ENCODE results near the gene SH3BP4.

The SH3BP4 gene

GRCh38 chr2:234968631-234969305 is 17.0 kb downstream of the SH3BP4 start:
- no peak for DNase-seq

DNA sequence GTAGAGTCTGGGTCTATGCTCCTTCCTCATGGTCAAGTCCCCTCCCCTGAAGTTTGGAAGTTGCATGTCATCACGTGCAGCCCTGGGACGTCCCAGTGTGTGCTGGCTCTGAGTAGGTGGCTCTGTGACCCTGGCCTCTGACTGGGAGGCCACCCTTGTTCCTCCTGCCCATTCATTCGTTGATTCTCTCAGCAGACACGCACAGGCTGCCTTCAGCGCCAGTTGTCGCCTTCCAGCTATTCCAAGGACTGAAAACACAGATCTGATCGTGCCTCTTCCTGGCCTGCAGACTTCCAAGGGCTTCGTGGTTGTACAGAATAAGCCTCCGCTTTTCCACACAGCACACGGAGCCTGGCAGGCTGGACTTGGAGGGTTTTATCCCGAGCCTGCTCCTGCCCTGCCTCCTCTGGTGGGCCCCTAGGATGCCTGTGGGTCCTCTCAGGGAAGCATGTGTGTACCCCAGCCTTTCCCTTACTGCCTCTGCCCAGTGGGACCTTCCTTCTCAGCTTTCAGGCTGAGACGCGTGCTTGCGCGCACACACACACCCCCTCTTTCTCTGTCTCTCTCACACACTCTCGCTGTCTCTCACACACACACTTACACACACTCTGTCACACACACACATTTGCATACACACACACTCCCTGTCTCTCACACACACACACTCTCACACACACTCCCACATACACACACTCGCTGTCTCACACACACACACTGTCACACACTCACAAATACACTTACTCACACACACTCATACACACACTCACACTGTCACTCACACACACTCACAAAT is 17.7 kb downstream of the SH3BP4 start:
- peak in 1 of 2 donors; percentile 11 for DNase-seq

- no peak for DNase-seq
Measured at GRCh38 chr2:234970099-234970440, 18.3 kb downstream of the SH3BP4 start.

- no peak for DNase-seq
Measured at GRCh38 chr2:234970477-234970882, 18.7 kb downstream of the SH3BP4 start.

- DNase-seq, result no peak
Measured at GRCh38 chr2:234971496-234971895, 19.7 kb downstream of the SH3BP4 start.

GRCh38 chr2:234973008-234973407 is 21.2 kb downstream of the SH3BP4 start:
- DNase-seq, result no peak

DNA sequence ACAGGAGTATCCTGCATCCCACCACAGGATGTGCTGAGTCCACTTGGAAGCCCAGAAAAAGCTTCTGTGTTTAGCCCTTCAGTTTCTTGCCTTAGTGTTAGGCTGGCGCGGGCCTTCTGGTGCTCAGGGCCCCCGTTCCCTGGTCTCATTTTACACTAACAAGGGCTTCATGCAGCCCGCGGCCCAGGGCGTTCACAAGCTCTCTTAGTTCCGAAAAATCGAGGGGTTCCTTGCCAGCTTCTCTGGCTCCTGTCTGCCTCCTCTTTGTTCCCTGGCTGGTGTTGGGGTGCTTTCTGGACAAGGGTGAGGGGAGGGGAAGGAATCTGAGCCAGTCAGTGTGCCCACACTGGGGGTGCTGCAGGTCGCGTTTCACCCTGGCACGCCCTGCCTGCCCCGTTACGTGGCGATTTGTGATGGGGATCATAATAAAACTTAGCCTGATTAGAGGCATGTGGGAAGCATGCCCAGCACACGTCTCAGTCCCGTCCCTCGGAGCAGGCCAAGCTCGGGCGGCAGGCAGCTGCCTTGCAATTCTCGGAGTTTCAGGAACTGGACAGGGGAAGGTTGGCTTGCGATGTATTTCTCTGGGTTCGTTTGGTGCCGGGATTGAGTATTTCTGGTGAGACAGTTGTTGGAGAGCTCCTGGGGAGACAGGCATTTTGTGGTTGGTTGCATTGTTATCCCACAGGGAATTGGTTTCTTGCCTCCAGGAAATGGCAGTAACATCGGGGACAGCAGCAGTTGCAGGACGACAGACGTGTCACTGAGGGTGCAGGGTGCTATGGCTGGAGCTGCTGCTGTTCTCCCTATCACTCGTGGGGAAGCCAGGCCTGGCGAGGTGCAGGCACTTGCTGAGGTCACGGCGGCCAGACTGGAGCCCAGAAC is 22.9 kb downstream of the SH3BP4 start:
- DNase-seq, result no peak

DNA sequence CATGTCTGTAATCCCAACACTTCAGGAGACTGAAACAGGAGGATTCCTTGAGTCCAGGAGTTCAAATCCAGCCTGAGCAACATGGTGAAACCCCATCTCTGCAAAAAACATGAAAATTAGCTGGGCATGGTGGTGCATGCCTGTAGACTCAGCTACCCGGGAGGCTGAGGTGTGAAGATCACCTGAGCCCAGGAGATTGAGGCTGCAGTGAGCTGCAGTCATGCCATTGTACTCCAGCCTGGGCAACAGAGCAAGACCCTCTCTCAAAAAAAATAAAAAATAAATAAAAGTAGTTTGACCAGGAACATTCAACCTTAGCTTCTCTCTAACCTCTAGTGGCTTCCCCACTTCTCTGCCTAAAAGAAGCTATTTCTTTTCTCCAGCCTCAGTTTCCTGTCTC is 23.8 kb downstream of the SH3BP4 start:
- DNase-seq, result no peak

- DNase-seq, result no peak
Measured at GRCh38 chr2:234976479-234977227, 24.8 kb downstream of the SH3BP4 start.

DNA sequence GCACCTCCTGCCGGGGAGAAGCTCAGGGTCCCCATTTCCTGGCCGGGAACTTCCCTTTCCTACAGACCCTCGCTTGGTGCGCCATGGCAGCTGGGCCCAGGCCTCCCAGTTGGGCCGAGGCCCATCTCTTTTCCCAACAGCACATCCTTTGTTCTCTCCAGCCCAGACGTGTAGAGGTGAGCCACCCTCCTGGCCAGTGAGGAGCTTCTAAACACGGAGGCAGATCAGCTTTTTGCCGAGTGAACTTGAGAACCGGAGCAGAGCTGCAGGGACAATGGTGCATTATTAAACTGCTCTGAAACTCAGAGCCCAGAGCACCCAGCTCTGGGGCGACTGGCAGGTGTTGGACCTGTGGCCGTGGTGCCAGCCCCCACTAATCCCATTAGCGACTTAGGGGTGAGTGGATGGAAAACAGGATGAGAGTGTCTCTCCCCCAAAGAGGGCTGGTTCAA is 25.4 kb downstream of the SH3BP4 start:
- no peak for DNase-seq

GRCh38 chr2:234978466-234979203 is 26.8 kb downstream of the SH3BP4 start:
- no peak for DNase-seq

GRCh38 chr2:234979204-234980167 is 27.7 kb downstream of the SH3BP4 start:
- DNase-seq, result no peak

DNA sequence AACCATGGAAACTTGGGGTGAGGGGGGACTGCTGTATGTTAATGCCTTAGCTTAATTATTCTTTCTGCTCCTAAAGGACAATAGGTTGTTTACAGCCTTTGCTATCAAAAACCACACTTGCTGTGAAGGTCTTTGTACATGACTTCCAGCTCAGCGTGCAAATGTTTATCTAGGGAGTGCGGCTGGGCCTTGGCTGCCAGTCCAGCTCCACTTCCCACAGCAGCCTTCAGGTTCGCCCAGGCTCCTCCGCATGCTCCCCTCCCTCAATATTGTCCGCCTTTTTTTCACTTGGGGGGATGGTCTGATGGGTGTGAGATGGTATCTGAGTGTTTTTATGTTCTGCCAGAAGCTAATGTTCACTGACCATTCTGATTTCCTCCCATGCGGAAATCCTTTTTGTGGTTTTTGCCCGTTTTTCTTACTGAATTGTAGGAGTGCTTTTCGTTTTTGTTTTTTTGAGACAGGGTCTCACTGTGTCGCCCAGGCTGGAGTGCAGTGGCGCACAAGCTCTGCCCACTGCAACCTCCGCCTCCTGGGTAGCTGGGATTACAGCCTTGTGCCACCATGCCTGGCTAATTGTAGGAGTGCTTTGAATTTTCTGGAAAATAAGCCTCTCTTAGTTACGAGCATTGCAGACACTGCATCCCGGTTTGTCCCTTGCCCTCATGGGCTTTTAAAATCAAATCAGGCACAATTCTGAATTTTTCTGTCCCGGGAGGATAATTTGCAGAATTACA is 28.8 kb downstream of the SH3BP4 start:
- DNase-seq, result no peak

DNA sequence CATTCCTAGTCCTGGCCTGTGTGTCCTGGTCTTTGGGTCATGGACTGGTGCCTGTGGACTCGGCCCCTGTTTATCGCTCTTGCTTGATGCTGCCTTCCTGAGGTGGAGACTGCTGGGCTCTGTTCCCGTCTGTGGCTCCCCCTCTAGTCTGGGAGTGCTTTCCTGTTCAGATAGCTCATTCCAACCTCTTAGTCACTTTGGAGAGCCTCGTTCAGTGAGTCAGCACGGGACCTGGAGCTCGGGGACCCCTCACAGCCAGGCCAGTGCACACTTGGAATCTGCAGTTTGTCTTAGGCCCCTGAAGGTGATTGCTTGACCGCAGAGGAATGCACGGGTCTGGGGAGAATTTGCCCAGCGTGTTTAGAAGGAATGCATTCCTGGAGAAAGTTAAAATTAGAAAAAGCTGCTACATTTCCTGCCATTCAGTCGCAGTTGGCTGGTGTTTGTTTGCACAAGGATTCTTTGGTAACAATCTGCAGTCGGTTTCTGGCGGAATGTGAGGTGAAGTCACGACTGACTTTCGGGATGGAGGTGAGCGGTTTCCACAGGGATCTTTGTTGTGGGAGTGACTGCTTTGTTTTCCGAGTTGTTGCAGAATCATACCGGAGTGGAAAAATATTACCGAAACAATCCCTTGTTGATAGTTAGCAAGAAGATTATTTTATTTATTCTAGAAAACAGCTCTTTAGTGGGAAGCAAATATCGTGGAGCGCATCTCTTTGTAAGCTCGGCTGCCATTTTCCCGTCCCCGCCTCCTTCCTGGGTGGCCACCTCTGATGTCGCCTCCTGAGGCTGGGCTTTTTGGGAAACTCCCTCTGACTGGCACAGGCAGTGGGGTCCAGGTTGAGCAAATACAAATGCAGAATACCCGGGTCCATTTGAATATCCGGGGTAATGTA is 29.6 kb downstream of the SH3BP4 start:
- no peak for DNase-seq

DNA sequence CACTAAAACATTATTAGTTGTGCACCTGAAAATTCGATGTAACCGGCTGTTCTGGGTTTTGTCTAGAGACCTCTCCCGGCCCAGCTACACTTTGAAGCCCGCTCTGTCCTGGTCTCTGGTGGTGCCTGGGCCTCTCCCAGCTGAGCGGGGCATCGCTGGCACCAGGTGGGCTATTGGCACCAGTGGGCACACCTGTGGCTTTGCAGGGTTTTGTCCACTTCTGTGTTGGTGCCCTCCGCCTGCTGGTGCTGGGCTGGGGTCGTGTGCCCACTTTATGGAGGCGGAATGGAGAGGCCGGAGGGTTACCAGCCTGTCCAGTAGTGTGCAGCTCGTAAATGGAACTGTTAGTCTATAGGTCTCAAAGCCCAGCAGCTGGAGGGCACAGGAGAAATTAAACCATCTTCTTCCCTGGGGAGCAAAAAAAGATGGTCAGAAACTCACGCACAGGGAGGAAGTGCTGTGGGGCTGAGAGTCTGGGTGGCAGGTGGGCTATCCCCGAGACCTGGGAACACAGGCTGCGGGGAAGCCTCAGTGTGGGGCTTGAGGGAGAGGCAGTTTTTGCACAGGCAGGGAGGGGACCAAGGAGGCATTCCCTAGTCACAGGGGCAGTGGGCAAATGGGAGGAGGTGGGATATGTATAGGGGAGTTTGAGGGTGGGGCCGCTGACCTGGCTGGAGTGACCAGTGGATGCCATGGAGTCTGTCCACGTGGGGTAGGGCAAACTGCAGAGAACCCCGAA is 30.4 kb downstream of the SH3BP4 start:
- DNase-seq, result no peak

- no peak for DNase-seq
Measured at GRCh38 chr2:234983011-234983726, 31.4 kb downstream of the SH3BP4 start.

DNA sequence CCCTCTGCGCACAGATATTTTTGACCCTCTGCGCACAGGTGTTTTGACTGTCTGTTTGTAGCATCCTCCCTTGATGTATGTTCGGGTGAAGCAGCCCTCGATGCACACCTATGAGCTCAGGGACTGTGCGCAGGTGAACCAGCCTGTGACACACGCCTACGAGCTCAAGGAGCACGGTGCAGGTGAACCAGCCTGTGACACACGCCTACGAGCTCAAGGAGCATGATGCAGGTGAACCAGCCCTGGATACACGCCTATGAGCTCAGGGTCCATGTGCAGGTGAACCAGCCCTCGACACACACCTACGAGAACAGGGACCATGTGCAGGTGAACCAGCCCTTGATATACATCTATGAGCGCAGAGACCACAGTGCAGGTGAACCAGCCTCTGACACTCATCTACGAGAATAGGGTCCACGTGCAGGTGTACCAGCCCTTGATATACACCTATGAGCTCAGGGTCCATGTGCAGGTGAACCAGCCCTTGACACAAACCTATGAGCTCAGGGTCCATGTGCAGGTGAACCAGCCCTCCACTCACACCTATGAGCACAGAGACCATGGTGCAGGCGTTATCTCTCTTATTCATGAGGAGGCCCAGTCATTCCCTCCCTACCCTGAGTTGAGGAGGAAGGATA is 33.9 kb downstream of the SH3BP4 start:
- no peak for DNase-seq
